OCI-LY7 (cell line): Measurements from ENCODE around the gene OR2T29. TPM values are rescaled to one million over a fixed set of nuclear protein-coding genes. Genes with fewer than 3 reads are reported as not detected.

Experiments used
- BruUV-seq: library from RNA; stranded (reverse); fragments of 400-500 nt; replicated peaks from 2 replicates; lab custom pipeline; 2021; lab: Mats Ljungman, UMichigan
- CTCF ChIA-PET: fragments of 300-600 bp; sonication (Branson Sonifier 250); formaldehyde crosslinking; loops from one replicate; lab custom pipeline; 2022; ENCODE audit warnings: antibody characterized with exemption; ENCODE audit not compliant: unreplicated experiment; lab: Charles Lee
- POLR2A ChIA-PET: fragments of 300-600 bp; sonication (Branson Sonifier 250); formaldehyde crosslinking; loops from one replicate; lab custom pipeline; 2022; ENCODE audit warnings: antibody characterized with exemption; lab: Charles Lee
- DNase-seq: peaks from one replicate; pipeline ENCODE4 v3.0.0-alpha.2; 2015; ENCODE audit warnings: low spot score
- H2AFZ ChIP-seq: fragments of 200-600 bp; sonication (generic), shearing (Covaris generic); 2 replicates; pipeline ENCODE4 v1.6.1; 2014; ENCODE audit warnings: mild to moderate bottlenecking, antibody characterized with exemption, low read length, moderate library complexity
- H3K27ac ChIP-seq: fragments of 200-600 bp; sonication (generic); 2 replicates; pipeline ENCODE4 v1.5.1; 2014; ENCODE audit warnings: mixed run types, low read depth, mild to moderate bottlenecking, moderate library complexity, low read length, inconsistent platforms; ENCODE audit not compliant: poor library complexity, severe bottlenecking
- H3K36me3 ChIP-seq: fragments of 200-600 bp; sonication (generic); 2 replicates; pipeline ENCODE4 v1.6.1; 2014; ENCODE audit warnings: mild to moderate bottlenecking, antibody characterized with exemption, low read length, moderate library complexity, mixed read lengths; ENCODE audit not compliant: insufficient read depth
- H3K4me1 ChIP-seq: fragments of 200-600 bp; sonication (generic); 2 replicates; pipeline ENCODE4 v1.5.1; 2014; ENCODE audit warnings: mild to moderate bottlenecking, low read length; ENCODE audit not compliant: insufficient read depth, poor library complexity, severe bottlenecking
- H3K4me2 ChIP-seq: fragments of 200-600 bp; sonication (generic); 2 replicates; pipeline ENCODE4 v1.6.1; 2014; ENCODE audit warnings: mild to moderate bottlenecking, low read length
- H3K4me3 ChIP-seq: fragments of 200-600 bp; sonication (generic); 2 replicates; pipeline ENCODE4 v1.5.1; 2014; ENCODE audit warnings: mild to moderate bottlenecking, low read depth, low read length; ENCODE audit not compliant: poor library complexity, severe bottlenecking
- H3K79me2 ChIP-seq: fragments of 200-600 bp; sonication (generic); 2 replicates; pipeline ENCODE4 v1.6.1; 2016; ENCODE audit warnings: low read depth, mild to moderate bottlenecking, low read length, moderate library complexity, mixed read lengths; ENCODE audit not compliant: insufficient read depth
- H3K9me2 ChIP-seq: fragments of 200-600 bp; sonication (generic); 2 replicates; pipeline ENCODE4 v1.6.1; 2016; ENCODE audit warnings: mild to moderate bottlenecking, low read length, mixed read lengths; ENCODE audit not compliant: insufficient read depth
- H3K9me3 ChIP-seq: fragments of 200-600 bp; sonication (generic); 2 replicates; pipeline ENCODE4 v1.6.1; 2014; ENCODE audit warnings: mild to moderate bottlenecking, mixed run types, low read length, mixed read lengths
- H4K20me1 ChIP-seq: fragments of 200-600 bp; sonication (generic); 2 replicates; pipeline ENCODE4 v1.6.1; 2014; ENCODE audit warnings: mild to moderate bottlenecking, antibody characterized with exemption, low read length, moderate library complexity, mixed read lengths; ENCODE audit not compliant: insufficient read depth
- CTCF ChIP-seq: fragments of 200-600 bp; sonication (generic); conservative IDR thresholded peaks from 2 replicates; pipeline ENCODE4 v1.5.1; 2014; ENCODE audit warnings: mild to moderate bottlenecking, antibody characterized with exemption, low read length, moderate library complexity, mixed read lengths
- EZH2phosphoT487 ChIP-seq: fragments of 200-600 bp; sonication (generic); IDR thresholded peaks from 2 replicates; pipeline ENCODE4 v1.6.1; 2018; ENCODE audit warnings: low read depth, borderline replicate concordance, mild to moderate bottlenecking, mixed run types, antibody characterized with exemption, low read length, moderate library complexity, mixed read lengths
- intact Hi-C: fragments of 100-400 bp; cut with micrococcal nuclease; formaldehyde crosslinking; loops from one replicate; pipeline ENCODE4 v1.10.0; 2022; ENCODE audit not compliant: unreplicated experiment
- total RNA-seq, 2 experiments: library from RNA; depleted of rRNA in 1 of 2; stranded (reverse); fragments of >200 nt in 1 of 2; shearing (Covaris generic) in 1 of 2; gene quantifications; 2 replicates each; pipeline ENCODE4 v1.2.3, GENCODE V29; 2014 to 2022

OR2T29 gene
- total RNA-seq, 2 experiments from 2014 or later: not detected

GRCh38 chr1:248593226-248593625 is 30.7 kb upstream of the OR2T29 start:
- H3K4me1 ChIP-seq: no peaks in the 10 kb centered on the region
- no peak overlapping the region for H3K27ac ChIP-seq
- no peaks in the 10 kb centered on the region for H3K36me3 ChIP-seq
- POLR2A ChIA-PET: no interaction called here
- CTCF ChIA-PET: no interaction called here
- TF ChIP-seq EZH2phosphoT487 (no peak), CTCF (no peak)
- no peak overlapping the region for H2AFZ ChIP-seq
- H3K4me2 ChIP-seq: no peak overlapping the region
- H3K4me3 ChIP-seq: no peak overlapping the region
- H3K9me2 ChIP-seq: no peaks in the 10 kb centered on the region
- no TSS peak for BruUV-seq
- intact Hi-C loops: no loop called here
- H4K20me1 ChIP-seq: no peaks in the 10 kb centered on the region
- no peak for DNase-seq
- H3K9me3 ChIP-seq: no peaks in the 10 kb centered on the region
- H3K79me2 ChIP-seq: no peaks in the 10 kb centered on the region

- intact Hi-C loops: no loop called here
- no peak overlapping the region for H3K4me2 ChIP-seq
- no peak overlapping the region for H3K27ac ChIP-seq
- TF ChIP-seq EZH2phosphoT487: no peak
- TF ChIP-seq CTCF: no peak
- H4K20me1 ChIP-seq: no peaks in the 10 kb centered on the region
- no peaks in the 10 kb centered on the region for H3K4me1 ChIP-seq
- no peaks in the 10 kb centered on the region for H3K36me3 ChIP-seq
- no peaks in the 10 kb centered on the region for H3K9me3 ChIP-seq
- no peaks in the 10 kb centered on the region for H3K79me2 ChIP-seq
- no peak overlapping the region for H3K4me3 ChIP-seq
- CTCF ChIA-PET: no interaction called here
- no peak for DNase-seq
- H2AFZ ChIP-seq: no peak overlapping the region
- no TSS peak for BruUV-seq
- no peaks in the 10 kb centered on the region for H3K9me2 ChIP-seq
- POLR2A ChIA-PET: no interaction called here
Observed at GRCh38 chr1:248592655-248593054, 30.1 kb upstream of the OR2T29 start.

- TF ChIP-seq EZH2phosphoT487 (no peak), CTCF (no peak)
- H3K4me2 ChIP-seq: no peak overlapping the region
- H2AFZ ChIP-seq: no peak overlapping the region
- no peaks in the 10 kb centered on the region for H4K20me1 ChIP-seq
- H3K27ac ChIP-seq: no peak overlapping the region
- ChIA-PET CTCF (no interaction called here), POLR2A (no interaction called here)
- no peaks in the 10 kb centered on the region for H3K4me1 ChIP-seq
- H3K4me3 ChIP-seq: no peak overlapping the region
- H3K36me3 ChIP-seq: no peaks in the 10 kb centered on the region
- no peaks in the 10 kb centered on the region for H3K79me2 ChIP-seq
- intact Hi-C loops: no loop called here
- H3K9me2 ChIP-seq: no peaks in the 10 kb centered on the region
- no peak for DNase-seq
- H3K9me3 ChIP-seq: no peaks in the 10 kb centered on the region
- BruUV-seq: no TSS peak
Observed at GRCh38 chr1:248590055-248590454, 27.5 kb upstream of the OR2T29 start.
